Mammary epithelial cell (primary cell): ENCODE results near the gene DTD1.

Experiments
- CTCF ChIP-seq, 2 donors: IDR thresholded peaks in 1 of 2; conservative IDR thresholded peaks in 1 of 2; 2 replicates each; pipeline ENCODE4 v1.5.1; 2011 to 2012; ENCODE audit warnings: inconsistent platforms in 2 of 2, low read length in 2 of 2, mild to moderate bottlenecking in 2 of 2, control low read depth in 1 of 2, low read depth in 1 of 2; ENCODE audit not compliant: insufficient read depth in 1 of 2; ENCODE audit errors: extremely low read depth in 1 of 2
- EZH2 ChIP-seq: IDR thresholded peaks from 2 replicates; pipeline ENCODE4 v1.6.1; 2012; ENCODE audit warnings: low read length, inconsistent platforms, borderline replicate concordance

DNA sequence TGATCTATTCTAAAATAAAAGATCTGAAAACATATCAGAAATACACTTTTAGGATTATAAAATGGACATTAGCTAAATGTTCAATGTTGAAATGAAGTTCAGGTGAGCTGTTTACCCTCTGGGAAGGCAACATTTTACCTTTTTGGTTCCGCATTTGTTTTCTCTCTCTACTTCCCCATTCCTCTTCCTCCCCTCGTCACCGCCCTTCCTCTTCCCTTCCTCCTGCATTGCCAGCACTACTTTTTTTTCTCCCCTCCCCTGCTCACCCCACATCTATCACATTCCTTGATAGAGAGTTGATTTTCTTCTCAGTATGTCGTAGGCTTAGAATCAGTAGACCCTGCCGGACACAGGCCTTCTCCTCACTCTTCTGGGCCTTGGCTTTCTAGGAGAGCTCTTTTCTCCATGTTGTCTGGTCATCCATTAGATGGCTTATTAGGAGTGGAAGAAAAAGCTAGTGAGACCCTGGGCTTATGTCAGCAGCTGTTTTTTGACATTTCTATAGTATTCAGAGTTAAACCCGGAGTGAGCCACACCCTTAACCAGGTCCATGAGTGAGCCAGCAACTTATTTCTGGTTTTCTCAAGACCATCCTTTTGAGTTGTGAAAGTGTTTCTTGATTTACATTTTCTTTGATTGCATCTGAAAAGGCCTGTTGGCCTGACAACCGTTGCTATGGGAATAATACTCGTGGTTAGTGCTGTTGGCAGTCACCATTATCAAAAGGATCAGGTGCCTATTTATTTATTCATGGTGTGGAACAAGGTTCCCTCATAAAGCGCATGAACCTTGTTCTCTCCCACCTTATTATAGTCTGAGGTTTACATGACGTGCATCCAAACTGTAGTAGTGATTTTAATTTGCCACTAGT lies 90.9 kb downstream of the DTD1 start:
- TF ChIP-seq CTCF (conservative IDR thresholded peaks at IDR 0.05 in 1 of 2, IDR thresholded peaks at IDR 0.05 in 1 of 2; ENCODE audit: extremely low read depth in 1 of 2, insufficient read depth in 1 of 2, low read depth in 1 of 2, low read length in 2 of 2): no peak
- no peak for TF ChIP-seq EZH2
